Upper lobe of left lung (tissue), 4 donors: ENCODE data around the gene ENOX1.
"Not testable (repeated sequence)": the region's sequence is repeated elsewhere in the genome, so short reads cannot be mapped to it uniquely, and the experiment has no call there.

Source experiments
- POLR2A ChIP-seq, 4 donors: fragments of 450-650 bp; IDR thresholded peaks; one replicate each; pipeline ENCODE4 v1.5.1; 2016 to 2017; ENCODE audit warnings: antibody characterized with exemption in 4 of 4, mild to moderate bottlenecking in 2 of 4
- TF ChIP-seq, protein P1 (sequence below), 6 experiments: fragments of 450-650 bp in 4 of 6; fragments of 200-600 bp in 2 of 6; sonication (generic) in 2 of 6; IDR thresholded peaks; one replicate each; pipeline ENCODE4 v1.5.1; 2016 to 2019; ENCODE audit warnings: antibody characterized with exemption in 6 of 6

DNA sequence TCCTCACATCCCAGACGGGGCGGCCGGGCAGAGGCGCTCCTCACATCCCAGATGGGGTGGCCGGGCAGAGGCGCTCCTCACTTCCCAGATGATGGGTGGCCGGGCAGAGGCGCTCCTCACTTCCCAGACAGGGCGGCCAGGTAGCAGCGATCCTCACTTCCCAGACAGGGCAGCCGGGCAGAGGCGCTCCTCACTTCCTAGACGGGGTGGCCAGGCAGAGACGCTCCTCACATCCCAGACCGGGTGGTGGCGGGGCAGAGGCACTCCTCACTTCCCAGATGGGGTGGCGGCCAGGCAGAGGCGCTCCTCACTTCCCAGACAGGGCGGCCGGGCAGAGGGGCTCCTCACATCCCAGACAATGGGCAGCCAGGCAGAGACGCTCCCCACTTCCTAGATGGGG, 370.4 kb downstream of the ENOX1 start:
- TF ChIP-seq POLR2A (IDR thresholded peaks at IDR 0.05), result not testable (repeated sequence)
- TF ChIP-seq, protein P1, sequence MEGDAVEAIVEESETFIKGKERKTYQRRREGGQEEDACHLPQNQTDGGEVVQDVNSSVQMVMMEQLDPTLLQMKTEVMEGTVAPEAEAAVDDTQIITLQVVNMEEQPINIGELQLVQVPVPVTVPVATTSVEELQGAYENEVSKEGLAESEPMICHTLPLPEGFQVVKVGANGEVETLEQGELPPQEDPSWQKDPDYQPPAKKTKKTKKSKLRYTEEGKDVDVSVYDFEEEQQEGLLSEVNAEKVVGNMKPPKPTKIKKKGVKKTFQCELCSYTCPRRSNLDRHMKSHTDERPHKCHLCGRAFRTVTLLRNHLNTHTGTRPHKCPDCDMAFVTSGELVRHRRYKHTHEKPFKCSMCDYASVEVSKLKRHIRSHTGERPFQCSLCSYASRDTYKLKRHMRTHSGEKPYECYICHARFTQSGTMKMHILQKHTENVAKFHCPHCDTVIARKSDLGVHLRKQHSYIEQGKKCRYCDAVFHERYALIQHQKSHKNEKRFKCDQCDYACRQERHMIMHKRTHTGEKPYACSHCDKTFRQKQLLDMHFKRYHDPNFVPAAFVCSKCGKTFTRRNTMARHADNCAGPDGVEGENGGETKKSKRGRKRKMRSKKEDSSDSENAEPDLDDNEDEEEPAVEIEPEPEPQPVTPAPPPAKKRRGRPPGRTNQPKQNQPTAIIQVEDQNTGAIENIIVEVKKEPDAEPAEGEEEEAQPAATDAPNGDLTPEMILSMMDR (IDR thresholded peaks at IDR 0.05), result not testable (repeated sequence)
